Vagina (tissue), 2 donors: ENCODE measurements around the gene PHLPP2.

Source experiments
- CTCF ChIP-seq, 3 experiments: fragments of 450-650 bp in 2 of 3; fragments of 200-600 bp in 1 of 3; sonication (generic) in 1 of 3; IDR thresholded peaks; one replicate each; pipeline ENCODE4 v1.5.1; 2017 to 2019; ENCODE audit warnings: antibody characterized with exemption in 3 of 3, mild to moderate bottlenecking in 2 of 3, moderate library complexity in 2 of 3
- POLR2AphosphoS5 ChIP-seq, 2 donors: sonication (generic); formaldehyde crosslinking; IDR thresholded peaks; one replicate each; pipeline ENCODE4 v1.9.0; 2017; ENCODE audit warnings: antibody characterized with exemption in 2 of 2, mild to moderate bottlenecking in 2 of 2, low read depth in 1 of 2; ENCODE audit not compliant: insufficient read depth in 1 of 2

- TF ChIP-seq CTCF (IDR thresholded peaks at IDR 0.05) (no peak), POLR2AphosphoS5 (IDR thresholded peaks at IDR 0.05; ENCODE audit: insufficient read depth in 1 of 2, low read depth in 1 of 2) (no peak)
Measured at GRCh38 chr16:71610447-71610846, 114.1 kb downstream of the PHLPP2 start.
